Vagina (tissue), 2 donors: Measurements from ENCODE around the gene TMOD2.

Experiments used
- CTCF ChIP-seq, 3 experiments: fragments of 450-650 bp in 2 of 3; fragments of 200-600 bp in 1 of 3; sonication (generic) in 1 of 3; IDR thresholded peaks; one replicate each; pipeline ENCODE4 v1.5.1; 2017 to 2019; ENCODE audit warnings: antibody characterized with exemption in 3 of 3, mild to moderate bottlenecking in 2 of 3, moderate library complexity in 2 of 3
- POLR2A ChIP-seq, 2 donors: fragments of 450-650 bp; IDR thresholded peaks; one replicate each; pipeline ENCODE4 v1.6.1; 2017; ENCODE audit warnings: antibody characterized with exemption in 2 of 2, mild to moderate bottlenecking in 2 of 2, moderate library complexity in 2 of 2

GRCh38 chr15:51825698-51826097 lies 74.3 kb downstream of the TMOD2 start:
- TF ChIP-seq CTCF (IDR thresholded peaks at IDR 0.05) (no peak), POLR2A (IDR thresholded peaks at IDR 0.05) (no peak)
